Measurements from ENCODE around the gene GPX7. TPM values are rescaled to one million over a fixed set of nuclear protein-coding genes. Genes with fewer than 3 reads are reported as not detected.

The GPX7 gene
- total and polyA plus RNA-seq, 2 of the 4 experiments (the other 2 are of a cell fraction): 3.4 to 3.8 TPM

GRCh38 chr1:52582116-52582696 is 20.0 kb upstream of the GPX7 start:
- BruUV-seq (replicated peaks): no TSS peak
- Histone ChIP-seq H2AFZ (replicated peaks; ENCODE audit: low read length, poor library complexity) (no peak overlapping the region), H4K91ac (ENCODE audit: insufficient read depth, low read depth, low read length) (no peak overlapping the region), H2BK15ac (ENCODE audit: low read depth, low read length) (no peak overlapping the region), H3K27me3 (ENCODE audit: control insufficient read depth, insufficient read depth, low read length) (peaks cover 21% of the 10 kb centered on the region), H3K9ac (ENCODE audit: low read depth, low read length) (no peak overlapping the region), H3K14ac (replicated peaks; ENCODE audit: low read depth, low read length) (no peak overlapping the region), H3K56ac (ENCODE audit: extremely low read depth, insufficient read depth, low read length) (no peak overlapping the region), H2AK5ac (ENCODE audit: low read depth, low read length) (no peak overlapping the region), H3K4me2 (ENCODE audit: low read depth, low read length) (no peak overlapping the region), H3K79me1 (ENCODE audit: low read depth in 1 of 2, low read length in 2 of 2) (no peaks in the 10 kb centered on the region), H3K36me3 (ENCODE audit: control insufficient read depth, insufficient read depth, low read length) (no peaks in the 10 kb centered on the region), H3K9me1 (ENCODE audit: insufficient read depth, low read length) (no peaks in the 10 kb centered on the region), H3K4me1 (ENCODE audit: control insufficient read depth, insufficient read depth, low read length) (peaks cover 1% of the 10 kb centered on the region; the same call in 1 of the 2 replicates), H3K27ac (ENCODE audit: insufficient read depth, low read length) (no peak overlapping the region), H4K20me1 (ENCODE audit: insufficient read depth, low read length) (no peaks in the 10 kb centered on the region), H2AK9ac (replicated peaks; ENCODE audit: low read depth, low read length, poor library complexity) (no peak overlapping the region), H3K23ac (ENCODE audit: low read depth, low read length) (no peak overlapping the region), H2BK20ac (ENCODE audit: low read depth, low read length) (no peak overlapping the region), H3K9me3 (ENCODE audit: control insufficient read depth, insufficient read depth, low read length) (no peaks in the 10 kb centered on the region), H4K8ac (ENCODE audit: low read depth in 2 of 2, low read length in 2 of 2) (no peak overlapping the region), H2BK5ac (ENCODE audit: low read depth, low read length, poor library complexity, severe bottlenecking) (no peak overlapping the region), H3K4ac (ENCODE audit: low read depth, low read length) (no peak overlapping the region), H2BK120ac (ENCODE audit: low read depth, low read length) (no peak overlapping the region), H3K4me3 (ENCODE audit: insufficient read depth, low read depth, low read length) (no peak overlapping the region), H4K5ac (ENCODE audit: low read depth, low read length) (no peak overlapping the region), H3K18ac (ENCODE audit: low read depth, low read length) (no peak overlapping the region)
- in situ Hi-C loops (cut with MboI; ENCODE audit: low sequenced_read_pairs) (no loop called here), dilution Hi-C loops (cut with HindIII; ENCODE audit: low sequenced_read_pairs, unreplicated experiment) (no loop called here), intact Hi-C loops (cut with micrococcal nuclease) (no loop called here)
- ChIA-PET POLR2A (ENCODE audit: unreplicated experiment) (no interaction called here), CTCF (no interaction called here)
- WGBS, 2 experiments (ENCODE audit: extremely low coverage in 2 of 2, insufficient read length in 1 of 2): no CpG with 5 or more reads among the region's 10 CpGs
- TF ChIP-seq RFX5 (IDR thresholded peaks at IDR 0.05; ENCODE audit: low read depth, low read length): no peak
- no peak for TF ChIP-seq RCOR1 (IDR thresholded peaks at IDR 0.05; ENCODE audit: insufficient replicate concordance, low read length)
- TF ChIP-seq POLR2A (IDR thresholded peaks at IDR 0.05; ENCODE audit: low read depth, low read length): no peak
- no peak for TF ChIP-seq NFE2L2 (IDR thresholded peaks at IDR 0.05; ENCODE audit: low read depth, low read length)
- TF ChIP-seq ELK1 (IDR thresholded peaks at IDR 0.05; ENCODE audit: borderline replicate concordance, low read depth, low read length): no peak
- TF ChIP-seq FOS (IDR thresholded peaks at IDR 0.05; ENCODE audit: low read depth, low read length): no peak
- TF ChIP-seq BHLHE40 (IDR thresholded peaks at IDR 0.05; ENCODE audit: low read depth, low read length): no peak
- no peak for TF ChIP-seq RAD21 (IDR thresholded peaks at IDR 0.05; ENCODE audit: low read length)
- ATAC-seq (ENCODE audit: low read depth): no peak
- DNase-seq: no peak
